ENCODE results near the gene CELF5. TPM values are rescaled to one million over a fixed set of nuclear protein-coding genes. Genes with fewer than 3 reads are reported as not detected.

Gene CELF5
- total RNA-seq, 4 donors from 2014 or later, result not detected

DNA sequence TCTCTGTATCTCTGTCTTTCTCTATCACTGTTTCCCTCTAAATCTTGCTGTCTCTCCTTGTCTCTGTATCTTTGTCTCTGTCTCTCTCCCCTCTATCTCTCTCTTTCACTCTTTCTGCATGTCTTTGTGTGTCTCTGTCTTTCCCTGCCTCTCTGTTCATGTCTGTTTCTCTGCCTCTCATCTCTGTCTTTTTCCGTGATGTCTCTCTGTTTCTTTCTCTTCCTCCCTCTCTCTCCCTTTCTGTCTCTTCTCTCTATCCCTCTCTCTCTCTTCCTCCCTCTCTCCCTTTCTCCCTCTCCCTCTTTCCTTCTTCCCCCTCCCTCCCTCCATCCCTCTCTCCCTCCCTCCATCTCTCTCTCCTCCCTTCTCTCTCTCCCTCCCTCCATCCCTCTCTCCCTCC lies 85.3 kb downstream of the CELF5 start:
- Histone ChIP-seq H3K9me3 (no peaks in the 10 kb centered on the region), H3K27me3 (no peaks in the 10 kb centered on the region), H3K27ac (no peak overlapping the region), H3K4me1 (peaks cover 0 to 6% (median 0%) of the 10 kb centered on the region in 4 donors), H3K4me3 (no peak overlapping the region), H3K36me3 (no peaks in the 10 kb centered on the region)
- DNase-seq, result no peak
- no peak for TF ChIP-seq POLR2A (IDR thresholded peaks at IDR 0.05)
- TF ChIP-seq, protein P1, sequence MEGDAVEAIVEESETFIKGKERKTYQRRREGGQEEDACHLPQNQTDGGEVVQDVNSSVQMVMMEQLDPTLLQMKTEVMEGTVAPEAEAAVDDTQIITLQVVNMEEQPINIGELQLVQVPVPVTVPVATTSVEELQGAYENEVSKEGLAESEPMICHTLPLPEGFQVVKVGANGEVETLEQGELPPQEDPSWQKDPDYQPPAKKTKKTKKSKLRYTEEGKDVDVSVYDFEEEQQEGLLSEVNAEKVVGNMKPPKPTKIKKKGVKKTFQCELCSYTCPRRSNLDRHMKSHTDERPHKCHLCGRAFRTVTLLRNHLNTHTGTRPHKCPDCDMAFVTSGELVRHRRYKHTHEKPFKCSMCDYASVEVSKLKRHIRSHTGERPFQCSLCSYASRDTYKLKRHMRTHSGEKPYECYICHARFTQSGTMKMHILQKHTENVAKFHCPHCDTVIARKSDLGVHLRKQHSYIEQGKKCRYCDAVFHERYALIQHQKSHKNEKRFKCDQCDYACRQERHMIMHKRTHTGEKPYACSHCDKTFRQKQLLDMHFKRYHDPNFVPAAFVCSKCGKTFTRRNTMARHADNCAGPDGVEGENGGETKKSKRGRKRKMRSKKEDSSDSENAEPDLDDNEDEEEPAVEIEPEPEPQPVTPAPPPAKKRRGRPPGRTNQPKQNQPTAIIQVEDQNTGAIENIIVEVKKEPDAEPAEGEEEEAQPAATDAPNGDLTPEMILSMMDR (IDR thresholded peaks at IDR 0.05), result no peak

DNA sequence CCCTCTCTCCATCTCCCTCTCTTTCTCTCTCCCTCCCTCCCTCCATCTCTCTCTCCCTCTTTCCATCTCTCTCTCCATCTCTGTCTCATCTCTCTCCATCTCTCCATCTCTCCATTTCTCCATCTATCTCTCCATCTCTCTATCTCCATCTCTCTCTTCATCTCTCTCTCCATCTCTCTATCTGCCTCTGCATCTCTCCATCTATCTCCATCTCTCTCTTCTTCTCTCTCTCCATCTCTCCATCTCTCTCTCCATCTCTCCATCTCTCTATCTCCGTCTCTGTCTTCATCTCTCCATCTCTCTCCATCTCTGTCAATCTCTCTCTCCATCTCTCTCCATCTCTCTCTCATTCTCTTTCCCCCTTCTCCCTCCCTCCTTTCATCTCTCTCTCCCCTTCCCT lies 85.8 kb downstream of the CELF5 start:
- no peak overlapping the region for H3K4me3 ChIP-seq
- no peaks in the 10 kb centered on the region for H3K27me3 ChIP-seq
- no peak for TF ChIP-seq POLR2A (IDR thresholded peaks at IDR 0.05)
- TF ChIP-seq, protein P1 (IDR thresholded peaks at IDR 0.05), result no peak
- DNase-seq, result no peak
- H3K27ac ChIP-seq, result no peak overlapping the region
- no peaks in the 10 kb centered on the region for H3K9me3 ChIP-seq
- peaks cover 0 to under 1% (median 0%) of the 10 kb centered on the region in 4 donors for H3K4me1 ChIP-seq
- H3K36me3 ChIP-seq, result no peaks in the 10 kb centered on the region

DNA sequence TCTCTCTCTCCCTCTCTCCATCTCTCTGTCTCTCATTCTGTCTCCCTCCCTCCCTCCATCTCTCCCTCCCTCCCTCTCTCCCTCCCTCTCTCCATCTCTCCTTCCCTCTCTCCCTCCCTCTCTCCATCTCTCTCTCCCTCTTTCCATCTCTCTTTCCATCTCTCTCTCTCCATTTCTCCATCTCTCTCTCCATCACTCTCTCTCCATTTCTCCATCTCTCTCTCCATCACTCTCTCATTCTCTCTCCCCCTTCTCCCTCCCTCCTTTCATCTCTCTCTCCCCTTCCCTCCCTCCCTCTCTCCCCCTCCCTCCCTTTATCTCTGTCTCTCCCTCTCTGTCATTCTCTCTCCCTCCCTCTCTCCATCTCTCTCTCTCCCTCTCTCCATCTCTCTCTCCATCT lies 86.2 kb downstream of the CELF5 start:
- Histone ChIP-seq H3K36me3 (no peaks in the 10 kb centered on the region), H3K27ac (no peak overlapping the region), H3K9me3 (no peaks in the 10 kb centered on the region), H3K4me3 (no peak overlapping the region), H3K27me3 (no peaks in the 10 kb centered on the region), H3K4me1 (no peaks in the 10 kb centered on the region)
- DNase-seq, result no peak
- TF ChIP-seq, protein P1 (IDR thresholded peaks at IDR 0.05), result no peak
- no peak for TF ChIP-seq POLR2A (IDR thresholded peaks at IDR 0.05)

DNA sequence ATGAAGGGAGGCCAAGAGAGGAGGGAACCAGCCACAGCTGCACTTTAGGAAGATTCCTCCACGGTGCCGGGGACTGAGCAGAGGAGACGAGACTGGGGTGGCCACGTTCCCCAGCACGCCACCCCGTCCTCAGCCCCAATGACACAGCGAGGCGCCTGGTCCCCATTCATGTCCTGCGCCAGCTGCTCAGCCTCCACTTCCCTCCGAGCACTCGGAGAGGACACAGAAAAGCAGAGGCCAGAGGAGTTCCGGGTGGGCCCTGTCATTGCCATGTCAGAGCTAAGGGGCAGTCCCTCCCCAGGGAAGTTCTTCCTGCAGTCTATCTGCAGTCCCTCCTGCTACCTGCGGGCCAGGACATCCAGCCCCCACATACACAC lies 88.7 kb downstream of the CELF5 start:
- Histone ChIP-seq H3K36me3 (no peaks in the 10 kb centered on the region), H3K4me1 (no peaks in the 10 kb centered on the region), H3K4me3 (no peak overlapping the region), H3K27ac (no peak overlapping the region), H3K27me3 (no peaks in the 10 kb centered on the region), H3K9me3 (no peaks in the 10 kb centered on the region)
- no peak for DNase-seq
- no peak for TF ChIP-seq POLR2A (IDR thresholded peaks at IDR 0.05)
- TF ChIP-seq, protein P1 (IDR thresholded peaks at IDR 0.05), result no peak

DNA sequence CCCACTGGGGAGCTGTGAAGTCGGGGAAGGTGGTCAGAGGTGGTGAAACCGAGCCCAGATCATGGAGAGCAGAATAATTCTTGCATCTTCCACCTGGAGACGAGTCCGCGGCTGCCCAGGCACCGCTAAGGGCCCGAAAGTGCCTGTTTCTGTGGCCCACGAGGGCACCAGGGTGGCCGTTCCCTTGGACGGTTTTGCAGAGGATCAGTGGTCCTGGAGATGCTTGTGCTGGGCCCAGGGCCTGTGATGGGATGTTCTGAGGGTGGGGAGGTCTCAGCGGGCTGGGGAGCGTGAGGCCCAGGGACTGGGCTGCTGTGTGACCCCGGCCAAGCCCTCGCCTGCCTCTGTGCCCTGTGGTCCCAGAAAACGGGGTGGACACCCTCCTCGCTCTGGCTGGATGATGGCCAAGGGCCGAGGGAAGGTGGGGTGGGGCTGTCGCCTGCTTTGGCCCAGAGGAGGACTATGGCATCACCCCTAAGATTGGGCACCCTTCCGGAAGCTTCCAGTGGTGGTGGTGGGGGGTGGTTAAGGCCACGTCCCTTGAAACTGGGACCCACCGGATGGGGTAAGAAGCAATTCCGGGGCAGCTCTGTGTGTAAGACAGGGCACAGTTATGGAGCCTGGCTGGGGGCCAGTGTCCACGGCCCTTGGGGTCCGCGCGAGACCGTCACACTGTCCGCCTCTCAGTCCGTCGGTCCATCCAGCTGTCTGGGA lies 90.7 kb downstream of the CELF5 start:
- no peaks in the 10 kb centered on the region for H3K27me3 ChIP-seq
- no peak for DNase-seq
- H3K9me3 ChIP-seq, result no peaks in the 10 kb centered on the region
- H3K4me3 ChIP-seq, result no peak overlapping the region
- H3K36me3 ChIP-seq, result no peaks in the 10 kb centered on the region
- no peak overlapping the region for H3K27ac ChIP-seq
- no peak for TF ChIP-seq POLR2A (IDR thresholded peaks at IDR 0.05)
- TF ChIP-seq, protein P1 (IDR thresholded peaks at IDR 0.05), result no peak
- no peaks in the 10 kb centered on the region for H3K4me1 ChIP-seq

DNA sequence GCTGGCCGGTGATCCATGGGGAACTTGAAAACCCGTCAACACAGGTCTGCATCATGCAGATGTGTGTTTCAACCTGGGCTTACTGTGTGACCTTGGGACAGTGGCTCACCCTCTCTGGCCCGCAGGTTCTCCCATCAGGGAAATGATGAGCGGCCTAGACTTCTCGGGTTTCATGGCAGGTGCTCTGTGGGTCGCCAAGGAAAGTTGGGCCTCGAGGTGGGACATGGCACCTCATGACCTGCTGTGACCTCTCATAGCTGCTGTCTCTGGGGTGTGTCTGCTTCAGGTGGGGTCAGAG lies 91.2 kb downstream of the CELF5 start:
- H3K27ac ChIP-seq, result no peak overlapping the region
- TF ChIP-seq POLR2A (IDR thresholded peaks at IDR 0.05), result no peak
- TF ChIP-seq, protein P1 (IDR thresholded peaks at IDR 0.05), result no peak
- no peak overlapping the region for H3K4me3 ChIP-seq
- H3K27me3 ChIP-seq, result no peaks in the 10 kb centered on the region
- H3K36me3 ChIP-seq, result no peaks in the 10 kb centered on the region
- H3K4me1 ChIP-seq, result no peaks in the 10 kb centered on the region
- no peak for DNase-seq
- no peaks in the 10 kb centered on the region for H3K9me3 ChIP-seq
